ENCODE results near the gene FGF5. TPM values are rescaled to one million over a fixed set of nuclear protein-coding genes. Genes with fewer than 3 reads are reported as not detected.

Gene FGF5
- total and polyA plus RNA-seq, 2 of the 13 experiments (the other 11 are each of a cell fraction or from before 2014, with no cell fraction given): not detected

DNA sequence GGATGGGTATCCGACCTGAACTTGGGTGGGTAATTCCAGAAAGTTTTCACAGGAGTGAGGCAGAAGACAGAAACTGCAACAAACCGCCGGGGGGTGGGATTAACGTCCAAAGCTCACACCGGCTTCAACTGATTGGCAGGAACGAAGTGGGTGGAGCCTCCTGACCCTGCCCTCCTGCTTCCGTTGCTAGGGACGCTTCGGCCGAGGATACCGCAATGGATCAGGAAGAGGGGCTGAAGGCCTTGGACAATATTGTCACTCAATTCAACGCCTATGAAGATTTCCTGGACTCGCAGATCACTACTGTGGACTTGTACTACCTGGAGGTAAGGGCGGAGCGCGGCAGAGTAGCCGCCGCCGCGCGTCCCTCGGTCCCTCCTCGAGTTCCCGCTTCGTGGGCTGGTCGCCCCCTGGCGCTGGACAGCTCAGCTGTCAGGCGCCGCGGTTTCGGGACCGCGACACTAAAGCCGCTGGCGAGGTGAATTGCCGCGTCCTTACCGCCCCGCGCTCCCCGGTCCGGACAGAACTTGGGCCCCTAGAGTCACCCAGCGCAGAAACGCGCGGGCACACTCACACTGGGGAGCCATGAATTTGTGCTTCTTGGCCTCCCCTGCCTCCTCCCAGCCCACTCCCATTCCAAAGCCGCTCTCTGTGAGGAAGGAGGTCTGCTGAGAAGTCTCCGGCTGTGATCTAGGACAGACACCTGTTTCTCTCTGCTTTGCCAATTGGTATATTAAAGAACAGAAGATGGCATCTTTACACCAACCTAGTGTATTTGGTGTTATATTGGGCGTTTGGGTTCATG lies 69.3 kb downstream of the FGF5 start, which contains the start of gene CFAP299 (continued):
- TF ChIP-seq ZNF460 (CRISPR knock-in tag; IDR thresholded peaks at IDR 0.05; ENCODE audit: borderline replicate concordance) (no peak), PHB2 (IDR thresholded peaks at IDR 0.05; ENCODE audit: partially characterized antibody) (no peak), ZNF546 (CRISPR knock-in tag; conservative IDR thresholded peaks at IDR 0.05) (no peak), POGZ (CRISPR knock-in tag; IDR thresholded peaks at IDR 0.05) (peak; percentile 88), ZNF777 (CRISPR knock-in tag; IDR thresholded peaks at IDR 0.05) (0 out of 2 replicates have a peak, but pooled peaks have one; percentile 30), CBX5 (CRISPR knock-in tag; IDR thresholded peaks at IDR 0.05; ENCODE audit: borderline replicate concordance) (0 out of 2 replicates have a peak, but pooled peaks have one; percentile 26), ZNF619 (CRISPR knock-in tag; IDR thresholded peaks at IDR 0.05) (no peak), ZNF549 (CRISPR knock-in tag; IDR thresholded peaks at IDR 0.05) (no peak), FOXO1 (CRISPR knock-in tag; IDR thresholded peaks at IDR 0.05) (no peak), NFYB (CRISPR knock-in tag; IDR thresholded peaks at IDR 0.05) (peak; percentile 73), PHF20 (CRISPR knock-in tag; IDR thresholded peaks at IDR 0.05) (0 out of 2 replicates have a peak, but pooled peaks have one; percentile 27), RFX3 (CRISPR knock-in tag; IDR thresholded peaks at IDR 0.05) (peak; percentile 88), ZNF205 (CRISPR knock-in tag; IDR thresholded peaks at IDR 0.05) (0 out of 2 replicates have a peak, but pooled peaks have one; percentile 36)
- TF ChIP-seq, protein P1, sequence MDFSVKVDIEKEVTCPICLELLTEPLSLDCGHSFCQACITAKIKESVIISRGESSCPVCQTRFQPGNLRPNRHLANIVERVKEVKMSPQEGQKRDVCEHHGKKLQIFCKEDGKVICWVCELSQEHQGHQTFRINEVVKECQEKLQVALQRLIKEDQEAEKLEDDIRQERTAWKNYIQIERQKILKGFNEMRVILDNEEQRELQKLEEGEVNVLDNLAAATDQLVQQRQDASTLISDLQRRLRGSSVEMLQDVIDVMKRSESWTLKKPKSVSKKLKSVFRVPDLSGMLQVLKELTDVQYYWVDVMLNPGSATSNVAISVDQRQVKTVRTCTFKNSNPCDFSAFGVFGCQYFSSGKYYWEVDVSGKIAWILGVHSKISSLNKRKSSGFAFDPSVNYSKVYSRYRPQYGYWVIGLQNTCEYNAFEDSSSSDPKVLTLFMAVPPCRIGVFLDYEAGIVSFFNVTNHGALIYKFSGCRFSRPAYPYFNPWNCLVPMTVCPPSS (IDR thresholded peaks at IDR 0.05): no peak
- TF ChIP-seq, protein P2, sequence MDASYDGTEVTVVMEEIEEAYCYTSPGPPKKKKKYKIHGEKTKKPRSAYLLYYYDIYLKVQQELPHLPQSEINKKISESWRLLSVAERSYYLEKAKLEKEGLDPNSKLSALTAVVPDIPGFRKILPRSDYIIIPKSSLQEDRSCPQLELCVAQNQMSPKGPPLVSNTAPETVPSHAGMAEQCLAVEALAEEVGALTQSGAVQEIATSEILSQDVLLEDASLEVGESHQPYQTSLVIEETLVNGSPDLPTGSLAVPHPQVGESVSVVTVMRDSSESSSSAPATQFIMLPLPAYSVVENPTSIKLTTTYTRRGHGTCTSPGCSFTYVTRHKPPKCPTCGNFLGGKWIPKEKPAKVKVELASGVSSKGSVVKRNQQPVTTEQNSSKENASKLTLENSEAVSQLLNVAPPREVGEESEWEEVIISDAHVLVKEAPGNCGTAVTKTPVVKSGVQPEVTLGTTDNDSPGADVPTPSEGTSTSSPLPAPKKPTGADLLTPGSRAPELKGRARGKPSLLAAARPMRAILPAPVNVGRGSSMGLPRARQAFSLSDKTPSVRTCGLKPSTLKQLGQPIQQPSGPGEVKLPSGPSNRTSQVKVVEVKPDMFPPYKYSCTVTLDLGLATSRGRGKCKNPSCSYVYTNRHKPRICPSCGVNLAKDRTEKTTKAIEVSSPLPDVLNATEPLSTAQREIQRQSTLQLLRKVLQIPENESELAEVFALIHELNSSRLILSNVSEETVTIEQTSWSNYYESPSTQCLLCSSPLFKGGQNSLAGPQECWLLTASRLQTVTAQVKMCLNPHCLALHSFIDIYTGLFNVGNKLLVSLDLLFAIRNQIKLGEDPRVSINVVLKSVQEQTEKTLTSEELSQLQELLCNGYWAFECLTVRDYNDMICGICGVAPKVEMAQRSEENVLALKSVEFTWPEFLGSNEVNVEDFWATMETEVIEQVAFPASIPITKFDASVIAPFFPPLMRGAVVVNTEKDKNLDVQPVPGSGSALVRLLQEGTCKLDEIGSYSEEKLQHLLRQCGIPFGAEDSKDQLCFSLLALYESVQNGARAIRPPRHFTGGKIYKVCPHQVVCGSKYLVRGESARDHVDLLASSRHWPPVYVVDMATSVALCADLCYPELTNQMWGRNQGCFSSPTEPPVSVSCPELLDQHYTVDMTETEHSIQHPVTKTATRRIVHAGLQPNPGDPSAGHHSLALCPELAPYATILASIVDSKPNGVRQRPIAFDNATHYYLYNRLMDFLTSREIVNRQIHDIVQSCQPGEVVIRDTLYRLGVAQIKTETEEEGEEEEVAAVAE (CRISPR knock-in tag; IDR thresholded peaks at IDR 0.05; ENCODE audit: borderline replicate concordance): no peak
- TF ChIP-seq, protein P3, sequence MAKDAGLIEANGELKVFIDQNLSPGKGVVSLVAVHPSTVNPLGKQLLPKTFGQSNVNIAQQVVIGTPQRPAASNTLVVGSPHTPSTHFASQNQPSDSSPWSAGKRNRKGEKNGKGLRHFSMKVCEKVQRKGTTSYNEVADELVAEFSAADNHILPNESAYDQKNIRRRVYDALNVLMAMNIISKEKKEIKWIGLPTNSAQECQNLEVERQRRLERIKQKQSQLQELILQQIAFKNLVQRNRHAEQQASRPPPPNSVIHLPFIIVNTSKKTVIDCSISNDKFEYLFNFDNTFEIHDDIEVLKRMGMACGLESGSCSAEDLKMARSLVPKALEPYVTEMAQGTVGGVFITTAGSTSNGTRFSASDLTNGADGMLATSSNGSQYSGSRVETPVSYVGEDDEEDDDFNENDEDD (CRISPR knock-in tag; IDR thresholded peaks at IDR 0.05; ENCODE audit: borderline replicate concordance): peak; percentile 69; the same call in 1 of the 2 replicates
- TF ChIP-seq, protein P4, sequence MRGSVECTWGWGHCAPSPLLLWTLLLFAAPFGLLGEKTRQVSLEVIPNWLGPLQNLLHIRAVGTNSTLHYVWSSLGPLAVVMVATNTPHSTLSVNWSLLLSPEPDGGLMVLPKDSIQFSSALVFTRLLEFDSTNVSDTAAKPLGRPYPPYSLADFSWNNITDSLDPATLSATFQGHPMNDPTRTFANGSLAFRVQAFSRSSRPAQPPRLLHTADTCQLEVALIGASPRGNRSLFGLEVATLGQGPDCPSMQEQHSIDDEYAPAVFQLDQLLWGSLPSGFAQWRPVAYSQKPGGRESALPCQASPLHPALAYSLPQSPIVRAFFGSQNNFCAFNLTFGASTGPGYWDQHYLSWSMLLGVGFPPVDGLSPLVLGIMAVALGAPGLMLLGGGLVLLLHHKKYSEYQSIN (CRISPR knock-in tag; IDR thresholded peaks at IDR 0.05; ENCODE audit: borderline replicate concordance): no peak
- TF ChIP-seq, protein P5, sequence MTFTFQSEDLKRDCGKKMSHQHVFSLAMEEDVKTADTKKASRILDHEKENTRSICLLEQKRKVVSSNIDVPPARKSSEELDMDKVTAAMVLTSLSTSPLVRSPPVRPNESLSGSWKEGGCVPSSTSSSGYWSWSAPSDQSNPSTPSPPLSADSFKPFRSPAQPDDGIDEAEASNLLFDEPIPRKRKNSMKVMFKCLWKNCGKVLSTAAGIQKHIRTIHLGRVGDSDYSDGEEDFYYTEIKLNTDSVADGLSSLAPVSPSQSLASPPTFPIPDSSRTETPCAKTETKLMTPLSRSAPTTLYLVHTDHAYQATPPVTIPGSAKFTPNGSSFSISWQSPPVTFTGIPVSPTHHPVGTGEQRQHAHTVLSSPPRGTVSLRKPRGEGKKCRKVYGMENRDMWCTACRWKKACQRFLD (CRISPR knock-in tag; IDR thresholded peaks at IDR 0.05; ENCODE audit: borderline replicate concordance): no peak
- TF ChIP-seq, protein P6, sequence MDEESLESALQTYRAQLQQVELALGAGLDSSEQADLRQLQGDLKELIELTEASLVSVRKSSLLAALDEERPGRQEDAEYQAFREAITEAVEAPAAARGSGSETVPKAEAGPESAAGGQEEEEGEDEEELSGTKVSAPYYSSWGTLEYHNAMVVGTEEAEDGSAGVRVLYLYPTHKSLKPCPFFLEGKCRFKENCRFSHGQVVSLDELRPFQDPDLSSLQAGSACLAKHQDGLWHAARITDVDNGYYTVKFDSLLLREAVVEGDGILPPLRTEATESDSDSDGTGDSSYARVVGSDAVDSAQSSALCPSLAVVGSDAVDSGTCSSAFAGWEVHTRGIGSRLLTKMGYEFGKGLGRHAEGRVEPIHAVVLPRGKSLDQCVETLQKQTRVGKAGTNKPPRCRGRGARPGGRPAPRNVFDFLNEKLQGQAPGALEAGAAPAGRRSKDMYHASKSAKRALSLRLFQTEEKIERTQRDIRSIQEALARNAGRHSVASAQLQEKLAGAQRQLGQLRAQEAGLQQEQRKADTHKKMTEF (CRISPR knock-in tag; IDR thresholded peaks at IDR 0.05): peak; percentile 37; the same call in 1 of the 2 replicates
